ENCODE results near the gene NQO1.
"Not testable (repeated sequence)": the region's sequence is repeated elsewhere in the genome, so short reads cannot be mapped to it uniquely, and the experiment has no call there.

Gene NQO1

DNA sequence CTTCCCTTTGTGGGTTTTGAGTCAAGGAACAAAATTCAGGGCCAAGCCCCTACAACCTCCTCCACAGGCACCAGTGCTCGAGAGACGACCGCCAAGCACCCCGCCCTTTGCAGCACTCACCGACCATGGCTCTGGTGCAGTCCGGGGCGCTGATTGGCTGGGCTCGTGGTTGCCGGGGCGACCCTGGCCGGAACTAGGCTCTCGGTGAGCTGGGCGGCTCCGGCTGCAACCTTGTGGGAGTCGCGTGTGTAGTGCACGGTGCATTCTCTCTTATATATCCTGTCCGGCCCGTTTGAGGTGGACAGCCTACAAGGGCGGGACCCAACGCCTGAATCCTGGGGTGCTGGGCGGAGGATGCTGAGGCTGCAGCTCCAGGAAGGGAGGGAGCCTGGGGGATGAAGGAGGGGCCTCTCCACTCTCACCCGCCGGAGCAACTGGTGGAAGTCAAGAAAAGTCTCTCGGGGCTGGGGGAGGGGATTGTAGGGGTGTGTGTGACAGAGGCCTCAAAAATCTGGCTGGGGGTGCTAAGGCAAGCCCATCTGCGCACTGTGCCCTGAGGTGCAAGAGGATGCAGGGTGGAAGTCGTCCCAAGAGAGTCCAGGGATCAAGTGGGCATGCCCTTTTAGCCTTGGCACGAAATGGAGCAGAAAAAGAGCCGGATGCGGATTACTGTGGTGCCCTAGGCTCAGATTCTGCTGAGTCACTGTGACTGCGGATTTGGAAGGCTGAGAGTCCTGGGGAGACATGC lies at the start of gene NQO1:
TSS of gene NQO1 (minus strand) at position 248 of the 748 bp plus-strand sequence. CDS start at position 127, 121 bp downstream.
- peak; percentile 71 to 78 (median 76) for DNase-seq

DNA sequence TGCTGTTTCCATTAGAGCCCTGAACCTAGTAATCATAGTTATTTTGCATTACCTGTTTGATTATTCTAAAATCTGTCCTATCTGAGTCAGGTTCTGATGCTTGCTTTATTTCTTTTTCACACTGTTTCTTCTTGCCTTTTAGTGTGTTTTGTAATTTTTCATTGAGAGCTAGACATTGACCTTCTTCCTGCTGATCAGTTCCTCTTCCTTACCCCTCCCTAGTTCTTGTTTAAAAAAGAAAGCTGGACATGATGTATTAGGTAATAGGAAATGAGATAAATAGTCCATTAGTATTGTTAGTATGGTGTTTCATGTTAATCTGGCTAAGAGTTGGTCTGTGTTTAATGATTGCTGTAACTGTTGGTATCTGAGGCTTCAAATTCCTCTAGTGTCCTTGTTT lies 49.2 kb upstream of the NQO1 start:
- DNase-seq: no peak

DNA sequence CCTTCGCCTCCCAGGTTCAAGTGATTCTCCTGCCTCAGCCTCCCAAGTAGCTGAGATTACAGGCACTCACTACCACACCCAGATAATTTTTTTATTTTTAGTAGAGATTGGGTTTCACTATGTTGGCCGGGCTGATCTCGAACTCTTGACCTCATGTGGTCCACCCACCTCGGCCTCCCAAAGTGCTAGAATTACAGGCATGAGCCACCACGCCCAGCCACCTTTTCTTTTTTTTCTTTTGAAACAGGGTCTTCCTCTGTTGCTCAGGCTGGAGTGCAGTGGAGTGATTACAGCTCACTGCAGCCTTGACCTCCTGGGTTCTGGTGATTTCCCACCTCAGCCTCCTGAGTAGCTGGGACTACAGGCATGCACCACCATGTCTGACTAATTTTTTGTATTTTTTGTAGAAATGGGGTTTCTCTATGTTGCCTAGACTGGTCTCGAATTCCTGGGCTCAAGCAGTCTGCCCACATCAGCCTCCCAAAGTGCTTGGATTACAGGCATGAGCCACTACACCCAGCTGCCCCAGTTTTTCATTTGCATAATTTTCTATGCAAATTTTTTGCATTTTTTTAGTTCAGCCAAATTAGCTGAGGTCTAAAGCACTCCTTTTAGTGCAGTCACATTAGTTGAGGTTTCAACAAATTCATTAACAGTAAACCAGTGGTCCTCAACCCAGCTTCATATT lies 47.0 kb upstream of the NQO1 start:
- no peak for DNase-seq

DNA sequence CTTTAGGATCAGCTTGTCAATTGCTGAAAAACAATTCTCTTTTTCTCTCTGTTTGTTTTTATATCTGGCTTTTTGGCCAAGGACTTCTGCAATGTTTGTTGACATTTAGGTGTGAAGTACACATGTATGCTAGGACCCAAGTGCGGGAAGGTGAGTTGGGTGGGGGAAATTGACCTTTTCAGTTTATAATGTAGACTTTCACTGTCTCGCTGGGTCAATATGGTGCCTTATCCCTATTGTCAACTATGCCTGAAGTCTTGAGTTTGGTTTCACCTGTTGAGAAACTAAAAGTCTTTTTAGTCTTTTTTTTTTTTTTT lies 45.2 kb upstream of the NQO1 start:
- DNase-seq: no peak

DNA sequence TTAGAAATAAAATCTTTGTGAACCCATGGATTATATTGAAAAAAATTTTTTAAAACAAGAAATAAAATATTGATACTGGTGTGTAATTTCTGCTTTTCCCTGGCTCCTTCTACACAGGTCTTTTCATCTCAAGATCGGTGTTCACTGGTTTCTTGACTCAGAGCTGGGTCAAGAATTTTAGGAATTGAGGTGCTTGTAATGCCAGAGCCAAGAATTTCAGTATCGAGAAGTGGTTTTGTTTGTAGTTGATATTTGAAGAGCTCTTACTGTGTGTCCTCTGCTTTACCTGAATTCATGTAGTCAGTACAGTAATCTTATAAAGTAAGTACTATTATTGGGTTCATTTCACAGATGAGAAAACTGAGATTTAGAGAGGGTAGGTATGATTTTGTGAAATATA lies 43.0 kb upstream of the NQO1 start:
- DNase-seq: no peak

DNA sequence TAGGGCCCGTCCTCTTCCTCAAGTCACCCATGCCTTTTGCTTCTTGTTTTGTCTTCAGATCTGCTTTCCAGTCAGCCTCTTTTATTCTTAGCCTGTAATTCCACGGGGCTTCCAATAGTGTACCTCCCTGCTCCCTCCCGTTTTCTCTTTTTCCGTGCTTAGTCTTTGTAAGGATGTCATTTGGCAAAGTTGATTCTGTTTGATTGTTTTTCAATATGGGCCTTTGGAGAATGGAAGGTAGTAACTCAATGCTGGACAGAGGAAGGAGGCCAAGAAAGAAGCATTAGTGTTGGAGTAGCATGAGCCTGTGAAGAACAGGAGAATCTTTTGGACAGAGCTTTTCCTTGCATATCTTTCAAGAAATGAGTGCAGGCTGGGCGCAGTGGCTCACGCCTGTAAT lies 42.3 kb upstream of the NQO1 start:
- DNase-seq: no peak

DNA sequence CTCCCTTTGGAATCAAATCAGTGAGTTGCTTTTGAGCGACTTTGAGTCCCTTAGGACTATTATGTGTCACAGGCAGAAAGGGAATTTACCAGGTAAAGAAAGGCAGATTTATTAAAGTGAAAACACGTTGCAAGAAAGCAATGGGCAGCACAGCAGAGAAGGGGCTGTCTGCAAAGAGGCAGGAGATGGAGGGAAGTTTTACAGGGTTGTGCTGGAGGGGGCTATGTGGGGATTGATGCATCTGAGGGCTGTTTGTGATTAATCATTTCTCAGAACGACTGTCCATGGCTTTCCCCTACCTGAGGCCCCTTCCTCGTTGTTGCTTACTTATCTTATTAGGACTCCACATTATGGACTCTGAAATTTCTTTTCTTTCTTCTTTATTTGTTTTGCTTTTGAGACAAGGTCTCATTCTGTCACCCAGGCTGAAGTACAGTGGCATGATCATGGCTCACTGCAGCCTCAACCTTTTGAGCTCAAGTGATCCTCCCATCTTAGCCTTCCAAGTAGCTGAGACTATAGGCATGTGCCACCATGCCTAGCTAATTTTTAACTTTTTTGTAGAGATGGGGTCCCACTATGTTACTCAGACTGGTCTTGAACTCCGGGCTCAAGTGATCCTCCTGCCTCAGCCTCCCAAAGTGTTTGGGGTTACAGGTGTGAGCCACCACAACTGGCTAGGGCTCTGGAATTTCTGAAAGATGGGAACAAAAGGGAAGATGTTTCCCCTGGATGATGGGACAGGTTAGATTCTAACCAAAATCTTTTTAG lies 41.3 kb upstream of the NQO1 start:
- no peak for DNase-seq

DNA sequence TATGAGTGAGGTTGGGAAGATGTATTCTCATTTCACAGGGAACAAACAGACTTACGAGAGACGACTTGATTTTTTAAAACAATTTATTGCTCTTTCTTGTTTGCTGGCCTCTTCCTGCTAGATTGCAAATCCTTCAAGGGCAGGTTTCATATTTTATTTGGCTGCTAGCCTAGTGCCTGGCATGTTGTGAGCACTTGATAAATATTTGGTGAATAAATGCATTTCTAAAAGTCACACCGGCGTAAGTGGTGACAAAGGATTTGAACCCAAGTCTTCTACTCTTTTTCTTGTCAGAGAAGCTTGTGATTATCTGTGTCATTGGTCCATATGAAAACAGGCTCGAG lies 37.2 kb upstream of the NQO1 start:
- DNase-seq: no peak

DNA sequence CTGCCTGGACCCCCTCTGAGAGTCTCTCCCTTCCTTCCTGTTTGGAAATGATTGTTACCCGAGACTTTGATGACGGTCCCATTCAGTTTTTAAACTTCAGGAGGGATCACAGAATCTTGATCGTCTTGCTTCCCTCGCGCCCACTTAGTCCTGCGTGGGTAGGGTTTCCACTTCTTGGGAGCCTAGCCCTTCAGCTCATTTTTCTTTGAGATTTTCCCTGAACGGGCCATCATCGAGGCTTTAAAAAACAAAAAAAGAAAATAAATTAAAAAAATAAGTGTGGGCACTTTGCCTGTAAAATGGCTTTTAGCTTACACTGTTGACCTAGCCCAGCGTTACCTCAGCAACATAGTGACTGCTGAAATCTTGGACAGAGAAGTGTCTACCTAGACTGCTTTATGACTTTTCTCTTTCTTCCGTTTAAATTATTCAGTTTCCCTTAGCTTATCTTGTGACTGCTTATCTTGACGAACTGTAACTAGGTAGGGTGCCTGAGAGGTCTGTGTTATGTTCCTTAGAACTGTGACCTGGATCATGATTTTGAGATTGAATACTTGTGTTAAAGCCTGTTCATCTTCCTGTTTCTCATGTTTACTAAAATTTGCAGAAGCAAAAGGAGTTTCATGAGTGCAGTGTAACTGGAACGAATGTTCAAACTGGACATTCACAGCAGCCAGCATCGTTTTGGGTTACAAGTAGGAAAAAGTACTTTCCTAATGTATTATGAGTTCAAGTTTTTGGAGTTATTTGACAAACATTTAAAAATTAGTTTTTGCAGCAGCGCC lies 36.6 kb upstream of the NQO1 start:
- no peak for DNase-seq

DNA sequence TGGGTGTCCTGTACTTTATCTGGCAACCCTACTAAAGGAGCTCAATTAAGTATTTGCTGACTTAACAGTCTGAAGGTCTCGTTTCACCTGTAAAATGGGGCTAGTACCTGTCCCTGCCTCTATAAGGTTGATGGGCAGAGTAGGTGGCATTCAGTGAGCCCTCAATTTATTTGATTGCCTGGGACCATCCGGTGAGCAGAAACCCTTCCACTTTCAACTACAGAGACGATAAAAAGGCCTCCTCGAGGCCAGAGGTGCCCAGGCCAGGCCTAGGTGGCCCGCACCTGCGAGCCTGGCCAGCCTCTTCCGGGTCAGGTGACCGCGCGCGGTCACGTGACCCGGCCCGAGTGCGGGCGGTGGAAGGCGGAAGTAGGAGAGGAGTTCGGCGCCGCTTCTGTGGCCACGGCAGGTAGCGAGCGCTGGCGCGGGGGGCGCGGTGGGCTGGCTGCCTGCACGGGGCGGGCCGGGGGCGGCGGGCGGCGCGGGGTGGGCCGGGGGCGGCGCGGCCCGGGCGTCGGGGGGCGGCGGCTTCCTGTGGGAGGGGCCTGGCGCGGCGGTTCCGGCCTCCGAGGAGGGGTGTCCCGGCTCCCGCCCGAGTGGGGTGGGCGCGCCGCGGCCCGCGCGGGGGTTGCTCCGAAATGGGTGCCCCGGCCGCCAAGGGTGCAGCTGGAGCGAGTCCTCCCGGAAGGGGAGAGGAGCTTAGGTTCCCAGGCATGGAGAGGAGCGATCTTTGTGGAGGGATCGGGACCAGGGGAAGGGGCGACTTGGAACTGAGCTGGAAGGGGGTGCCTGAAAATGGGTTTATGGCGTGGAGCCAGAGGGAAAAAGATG lies 35.8 kb upstream of the NQO1 start, which contains the start of gene WWP2:
TSS of gene WWP2 (plus strand) at position 350 of the 831 bp plus-strand sequence. CDS start 24,679 bp downstream, outside the sequence.
- peak; percentile 63 to 68 (median 66) for DNase-seq

DNA sequence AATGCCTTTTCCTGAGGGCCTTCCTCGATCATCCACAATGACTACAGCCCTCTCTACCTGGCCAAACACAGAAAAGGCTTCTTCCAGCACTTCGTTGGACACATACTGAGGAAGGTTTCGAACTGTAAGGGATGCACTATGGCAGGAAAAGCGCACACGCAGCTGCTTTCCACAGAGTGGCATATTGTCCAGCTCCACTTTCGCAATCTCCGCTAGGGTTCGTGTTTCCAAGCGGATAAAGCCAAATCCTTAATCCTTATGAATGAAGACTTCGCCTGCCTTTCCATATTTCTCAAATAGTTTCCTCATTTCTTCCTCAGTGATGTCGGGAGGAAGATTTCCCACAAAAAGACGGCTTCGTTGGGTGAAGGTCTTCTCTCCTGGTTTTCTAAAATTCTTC lies 31.0 kb upstream of the NQO1 start:
- not testable (repeated sequence) for DNase-seq

DNA sequence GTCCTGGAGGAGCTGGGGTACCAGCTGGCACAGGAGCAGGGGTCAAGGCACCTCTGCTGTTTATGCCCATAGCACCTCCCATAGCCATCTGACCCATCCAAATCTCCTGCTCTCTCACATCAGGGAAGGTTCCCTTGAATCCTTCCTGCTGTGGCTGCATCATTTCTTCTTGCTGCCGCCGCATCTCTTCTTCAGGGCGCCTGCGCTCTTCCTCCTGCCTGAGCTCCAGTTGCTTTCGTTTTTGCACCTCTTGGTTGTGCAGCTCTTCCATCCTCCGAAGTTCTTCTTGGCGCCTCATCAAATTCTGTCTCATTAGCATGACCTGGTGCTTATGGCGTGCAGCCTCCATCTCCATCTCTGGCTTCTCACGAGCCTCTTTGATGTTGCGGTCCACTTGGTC lies 30.3 kb upstream of the NQO1 start:
- DNase-seq: no peak

DNA sequence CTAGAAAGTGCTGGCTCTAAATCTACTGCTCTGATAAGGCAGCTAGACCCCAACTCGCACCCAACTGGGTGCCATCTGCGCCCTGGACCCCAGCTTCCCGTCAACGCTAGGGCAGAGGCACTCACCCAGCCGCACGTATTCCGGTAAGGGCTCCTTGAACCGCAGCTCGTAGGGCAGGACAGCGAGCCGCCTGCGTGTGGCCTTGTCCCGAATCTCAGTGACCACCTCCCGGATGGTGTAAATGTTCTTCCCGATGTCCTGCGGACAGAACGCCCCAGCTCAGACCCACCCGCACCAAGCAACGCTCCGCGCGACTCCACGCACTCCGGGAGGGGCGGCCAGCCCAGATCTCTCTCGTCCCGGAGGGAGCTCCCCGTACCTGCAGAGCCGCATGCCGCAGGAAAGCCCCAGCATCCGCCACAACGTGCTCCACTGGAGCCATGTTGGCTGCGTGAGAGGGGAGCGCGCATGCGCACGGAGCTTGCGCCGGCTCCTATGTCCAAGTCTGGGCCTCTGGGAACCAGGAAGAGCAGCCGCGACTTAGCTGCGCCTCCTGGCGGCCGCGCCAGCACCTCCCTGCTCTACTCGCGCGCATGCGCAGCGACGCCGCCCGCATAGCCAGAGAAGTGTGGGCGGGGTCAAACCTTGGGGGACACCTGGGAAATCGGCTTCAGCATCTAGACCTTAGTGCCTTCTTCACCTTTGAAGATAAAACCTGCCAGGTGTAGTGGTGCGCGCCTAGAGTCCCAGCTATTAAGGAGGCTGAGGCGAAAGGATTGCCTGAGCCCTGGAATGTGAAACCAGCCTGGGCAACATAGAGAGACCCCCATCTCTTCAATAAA lies 28.3 kb upstream of the NQO1 start, which contains the start of gene NOB1:
TSS of gene NOB1 (minus strand) at position 458 of the 842 bp plus-strand sequence. CDS start at position 442, 16 bp downstream.
- peak; percentile 85 to 97 (median 95) for DNase-seq

DNA sequence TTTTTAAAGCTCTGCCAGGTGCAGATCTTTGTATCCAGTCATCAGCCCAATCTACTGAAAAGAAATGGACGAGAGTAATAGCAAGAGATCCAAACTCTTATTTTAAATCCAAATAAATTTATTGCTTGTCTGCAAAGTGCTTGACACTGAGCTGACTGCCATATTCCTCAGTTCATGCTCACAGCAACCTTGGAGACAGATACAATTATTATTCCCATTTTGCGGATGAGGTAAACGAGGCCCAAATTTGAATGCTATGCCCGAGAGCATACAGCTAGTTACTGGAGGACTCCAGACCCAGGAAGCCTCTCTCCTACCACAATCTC lies 27.7 kb upstream of the NQO1 start:
- DNase-seq: no peak

DNA sequence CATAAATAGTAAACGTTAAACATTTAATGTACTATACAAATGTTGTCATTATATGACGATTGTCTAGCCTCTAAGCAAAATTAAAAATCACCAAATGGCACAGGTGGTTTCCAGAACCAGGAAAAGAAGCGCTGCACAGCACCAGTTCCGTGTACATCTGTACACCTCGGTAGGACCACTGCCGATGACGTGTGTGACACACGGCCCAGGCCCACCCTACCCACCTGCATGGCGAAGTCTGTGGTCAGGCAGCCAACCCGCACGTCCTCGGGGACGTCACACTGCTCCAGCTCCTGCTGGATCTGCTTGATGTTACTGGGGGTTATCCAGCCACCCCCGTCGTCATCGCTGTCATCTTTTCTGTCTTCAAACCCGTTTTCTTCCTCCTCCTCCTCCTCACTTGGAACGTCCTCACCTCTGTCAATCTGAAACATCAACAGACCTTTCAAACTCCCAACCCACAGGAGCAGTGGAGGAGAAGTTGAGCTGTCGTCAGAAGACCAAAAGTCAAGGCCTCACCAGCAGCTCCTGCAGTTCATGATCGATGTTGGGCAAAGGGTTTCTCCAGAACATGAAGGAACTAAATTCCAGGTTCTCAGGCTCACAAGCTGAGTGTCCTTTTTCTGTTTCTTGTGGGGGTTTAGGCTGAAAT lies 22.5 kb upstream of the NQO1 start:
- no peak for DNase-seq

DNA sequence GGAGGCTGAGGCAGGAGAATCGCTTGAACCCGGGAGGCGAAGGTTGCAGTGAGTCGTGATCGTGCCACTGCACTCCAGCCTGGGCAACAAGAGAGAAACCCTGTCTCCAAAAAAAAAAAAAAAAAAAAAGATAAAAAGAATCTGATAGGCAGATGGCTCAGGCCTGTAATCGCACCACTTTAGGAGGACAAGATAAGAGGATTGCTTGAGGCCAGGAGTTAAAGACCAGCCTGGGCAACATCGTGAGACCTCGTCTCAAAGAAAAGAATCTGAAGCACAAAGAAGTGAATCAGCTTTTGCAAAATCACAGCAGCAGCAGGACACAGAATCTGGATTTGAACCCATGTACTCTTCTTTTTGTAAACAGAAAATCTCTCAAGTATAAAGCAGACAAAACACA lies 20.8 kb upstream of the NQO1 start:
- no peak for DNase-seq

DNA sequence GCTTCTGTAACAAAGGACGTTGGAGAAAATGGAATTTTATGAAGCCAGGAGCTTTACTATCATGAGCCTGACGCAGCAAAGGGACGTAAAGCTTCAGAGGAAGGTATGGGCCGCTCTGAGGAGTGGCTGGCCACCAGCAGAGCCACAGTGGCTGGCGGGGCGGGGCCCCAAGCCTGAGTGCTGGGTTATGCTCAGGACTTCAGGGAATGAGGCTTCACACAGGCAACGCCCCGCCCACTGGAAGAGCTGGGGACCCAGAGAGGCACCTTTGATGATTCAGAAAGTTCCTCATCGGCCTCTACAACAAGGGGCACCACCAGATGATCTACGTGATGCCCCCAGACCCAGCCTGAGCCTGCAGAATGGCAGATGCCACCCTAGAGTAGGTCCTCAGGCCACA lies 19.6 kb upstream of the NQO1 start:
- no peak for DNase-seq

DNA sequence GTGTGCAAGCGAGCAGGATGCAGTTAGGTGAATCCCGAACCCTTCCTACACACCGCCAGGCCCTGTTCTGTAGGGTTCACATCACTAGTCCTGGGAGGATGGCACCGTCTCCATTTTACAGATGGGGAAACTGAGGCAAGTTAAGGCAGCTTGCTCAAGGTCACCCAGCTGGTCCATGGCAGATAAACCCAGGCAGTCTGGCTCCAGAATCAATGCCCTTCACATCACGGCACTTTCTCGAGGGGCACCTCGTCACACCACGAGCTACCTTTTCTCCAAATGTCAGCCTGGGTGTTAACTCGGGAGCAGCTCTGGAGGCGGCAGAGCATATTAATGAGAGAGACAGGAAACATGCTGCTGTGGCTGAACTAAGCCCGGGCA lies 18.9 kb upstream of the NQO1 start:
- no peak for DNase-seq

DNA sequence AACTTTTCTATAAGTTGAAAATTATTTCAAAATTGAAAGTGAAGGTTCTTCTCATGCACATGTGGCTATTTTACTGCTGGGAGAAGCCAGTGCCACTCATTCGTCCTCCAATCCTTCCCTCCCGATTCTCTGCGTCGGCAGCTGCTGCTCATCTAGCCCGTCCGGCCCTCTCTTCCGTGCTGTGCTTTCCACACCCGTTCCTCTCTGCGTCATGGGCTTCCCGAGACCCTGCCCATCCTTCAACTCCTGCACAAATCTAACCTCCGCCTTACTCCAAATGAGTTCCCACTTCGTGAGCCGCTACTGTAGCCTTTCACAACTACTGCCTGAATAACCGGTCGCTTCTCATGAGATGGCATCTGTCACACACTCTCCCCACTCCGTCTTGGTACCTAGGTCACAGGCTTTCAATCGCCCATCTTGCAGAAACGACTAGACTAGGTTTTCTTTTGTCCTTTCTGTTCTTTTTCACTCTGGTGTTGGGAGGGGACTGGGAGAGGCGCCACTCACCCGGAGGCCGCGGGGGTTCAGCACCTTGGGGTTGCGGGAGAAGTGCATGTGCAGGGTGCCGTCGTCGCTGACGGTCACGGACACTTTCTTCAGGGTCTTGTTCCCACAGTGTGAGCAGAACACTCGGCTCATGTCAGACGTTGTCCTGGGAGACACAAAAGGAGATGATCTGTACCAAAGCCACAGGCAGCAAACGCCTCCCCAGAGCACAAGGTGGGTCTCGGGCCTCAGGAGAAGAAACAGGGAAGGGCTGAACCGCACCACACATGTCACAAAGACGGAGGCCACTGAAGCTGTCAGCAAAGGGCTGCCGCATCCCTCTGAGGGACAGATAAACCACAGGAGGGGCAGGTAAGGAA lies 18.2 kb upstream of the NQO1 start:
- no peak for DNase-seq

Measured in activated CD4-positive, CD25-positive, alpha-beta regulatory T cell (primary cell).